ENCODE data around the gene NIM1K.
A peak's percentile ranks its signal among the peaks of the same experiment; 100 is the strongest.

- TF ChIP-seq, protein P1, sequence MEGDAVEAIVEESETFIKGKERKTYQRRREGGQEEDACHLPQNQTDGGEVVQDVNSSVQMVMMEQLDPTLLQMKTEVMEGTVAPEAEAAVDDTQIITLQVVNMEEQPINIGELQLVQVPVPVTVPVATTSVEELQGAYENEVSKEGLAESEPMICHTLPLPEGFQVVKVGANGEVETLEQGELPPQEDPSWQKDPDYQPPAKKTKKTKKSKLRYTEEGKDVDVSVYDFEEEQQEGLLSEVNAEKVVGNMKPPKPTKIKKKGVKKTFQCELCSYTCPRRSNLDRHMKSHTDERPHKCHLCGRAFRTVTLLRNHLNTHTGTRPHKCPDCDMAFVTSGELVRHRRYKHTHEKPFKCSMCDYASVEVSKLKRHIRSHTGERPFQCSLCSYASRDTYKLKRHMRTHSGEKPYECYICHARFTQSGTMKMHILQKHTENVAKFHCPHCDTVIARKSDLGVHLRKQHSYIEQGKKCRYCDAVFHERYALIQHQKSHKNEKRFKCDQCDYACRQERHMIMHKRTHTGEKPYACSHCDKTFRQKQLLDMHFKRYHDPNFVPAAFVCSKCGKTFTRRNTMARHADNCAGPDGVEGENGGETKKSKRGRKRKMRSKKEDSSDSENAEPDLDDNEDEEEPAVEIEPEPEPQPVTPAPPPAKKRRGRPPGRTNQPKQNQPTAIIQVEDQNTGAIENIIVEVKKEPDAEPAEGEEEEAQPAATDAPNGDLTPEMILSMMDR (IDR thresholded peaks at IDR 0.05), result peak; percentile 61
- TF ChIP-seq ZFX (IDR thresholded peaks at IDR 0.05; ENCODE audit: borderline replicate concordance), result no peak
Measured at GRCh38 chr5:43227655-43228054, 35.6 kb downstream of the NIM1K start.
